ENCODE results near the gene RFC1.
A peak's percentile ranks its signal among the peaks of the same experiment; 100 is the strongest.

DNA sequence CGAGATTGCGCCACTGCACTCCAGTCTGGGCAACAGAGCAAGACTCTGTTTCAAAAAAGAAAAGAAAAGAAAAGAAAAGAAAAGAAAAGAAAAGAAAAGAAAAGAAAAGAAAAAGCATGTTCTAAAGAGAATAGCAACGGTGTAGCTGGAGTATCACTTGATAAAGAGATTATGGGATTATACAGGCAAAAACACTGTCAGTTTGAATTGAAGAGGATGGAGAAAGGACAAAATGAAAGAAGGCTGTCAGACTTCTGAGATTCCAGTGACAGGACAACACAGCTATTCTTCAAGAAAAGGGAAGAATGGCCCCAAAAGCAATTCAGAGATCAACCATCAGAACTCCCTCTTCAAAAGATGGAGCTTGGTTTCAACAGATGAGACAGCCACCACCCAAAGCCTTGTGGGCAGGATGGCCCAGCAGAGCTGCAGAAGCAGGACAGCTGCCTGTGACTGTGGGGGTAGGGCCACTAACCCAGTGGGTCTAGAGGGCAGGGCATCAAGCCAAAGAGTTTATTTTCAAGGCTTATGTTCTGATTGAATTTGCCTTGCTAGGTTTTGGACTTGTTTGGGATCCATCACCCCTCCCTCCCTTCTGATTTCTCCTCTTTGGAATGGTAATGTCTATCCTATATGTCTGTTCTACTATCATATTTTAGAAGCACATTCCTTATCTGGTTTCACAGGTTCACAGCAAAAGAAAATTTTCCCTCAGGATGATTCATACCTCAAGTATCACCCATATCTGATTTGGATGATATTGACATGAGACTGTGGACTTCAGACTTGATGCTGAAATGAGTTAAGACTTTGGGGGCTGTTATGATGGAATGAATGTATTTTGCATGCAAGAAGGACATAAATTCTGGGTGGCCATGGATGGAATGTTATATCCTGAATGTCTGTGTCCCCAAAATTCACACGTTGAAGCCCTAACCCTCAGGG is 17.5 kb downstream of the RFC1 start:
- TF ChIP-seq CTCF (IDR thresholded peaks at IDR 0.05) (no peak), EZH2phosphoT487 (IDR thresholded peaks at IDR 0.05; ENCODE audit: borderline replicate concordance, low read depth) (no peak), FOXJ3 (CRISPR knock-in tag; IDR thresholded peaks at IDR 0.05) (no peak), SMC3 (IDR thresholded peaks at IDR 0.05; ENCODE audit: low read depth, low read length) (no peak), MAX (IDR thresholded peaks at IDR 0.05; ENCODE audit: low read depth) (no peak), EP300 (IDR thresholded peaks at IDR 0.05; ENCODE audit: borderline replicate concordance in 1 of 2, low read depth in 1 of 2, low read length in 1 of 2) (peak in 1 of 2 experiments; percentile 14; a peak in 1 of 4 replicates), TEAD4 (IDR thresholded peaks at IDR 0.05; ENCODE audit: borderline replicate concordance, insufficient read depth) (no peak), POLR2AphosphoS5 (IDR thresholded peaks at IDR 0.05; ENCODE audit: low read depth, low read length) (no peak), ZBTB33 (IDR thresholded peaks at IDR 0.05; ENCODE audit: borderline replicate concordance, low read depth) (no peak), RXRA (IDR thresholded peaks at IDR 0.05; ENCODE audit: borderline replicate concordance, low read depth) (no peak)
- TF ChIP-seq, protein P1, sequence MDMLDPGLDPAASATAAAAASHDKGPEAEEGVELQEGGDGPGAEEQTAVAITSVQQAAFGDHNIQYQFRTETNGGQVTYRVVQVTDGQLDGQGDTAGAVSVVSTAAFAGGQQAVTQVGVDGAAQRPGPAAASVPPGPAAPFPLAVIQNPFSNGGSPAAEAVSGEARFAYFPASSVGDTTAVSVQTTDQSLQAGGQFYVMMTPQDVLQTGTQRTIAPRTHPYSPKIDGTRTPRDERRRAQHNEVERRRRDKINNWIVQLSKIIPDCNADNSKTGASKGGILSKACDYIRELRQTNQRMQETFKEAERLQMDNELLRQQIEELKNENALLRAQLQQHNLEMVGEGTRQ (IDR thresholded peaks at IDR 0.05; ENCODE audit: borderline replicate concordance, low read depth, low read length), result no peak
